Ishikawa (cell line): ENCODE data around the gene LIPG.

ENCODE experiments used
- CEBPB ChIP-seq: IDR thresholded peaks from 2 replicates; pipeline ENCODE4 v1.6.1; 2012
- CREB1 ChIP-seq: IDR thresholded peaks from 2 replicates; pipeline ENCODE4 v1.6.1; 2012; ENCODE audit warnings: low read depth
- EGR1 ChIP-seq: IDR thresholded peaks from 2 replicates; pipeline ENCODE4 v1.6.1; 2012
- EP300 ChIP-seq: IDR thresholded peaks from 2 replicates; pipeline ENCODE4 v1.6.1; 2012; ENCODE audit warnings: borderline replicate concordance
- FOXM1 ChIP-seq: IDR thresholded peaks from 2 replicates; pipeline ENCODE4 v1.6.1; 2012; ENCODE audit warnings: low read depth, borderline replicate concordance
- MAX ChIP-seq: IDR thresholded peaks from 2 replicates; pipeline ENCODE4 v1.6.1; 2012
- NFIC ChIP-seq: IDR thresholded peaks from 2 replicates; pipeline ENCODE4 v1.6.1; 2012
- RAD21 ChIP-seq: IDR thresholded peaks from 2 replicates; pipeline ENCODE4 v1.6.1; 2012; ENCODE audit warnings: low read depth
- REST ChIP-seq: IDR thresholded peaks from 2 replicates; pipeline ENCODE4 v1.6.1; 2012; ENCODE audit warnings: low read depth, mild to moderate bottlenecking
- TAF1 ChIP-seq: IDR thresholded peaks from 2 replicates; pipeline ENCODE4 v1.6.1; 2012; ENCODE audit warnings: low read depth, mild to moderate bottlenecking
- TCF12 ChIP-seq: IDR thresholded peaks from 2 replicates; pipeline ENCODE4 v1.6.1; 2012; ENCODE audit warnings: low read depth
- TEAD4 ChIP-seq: IDR thresholded peaks from 2 replicates; pipeline ENCODE4 v1.6.1; 2012
- USF1 ChIP-seq: IDR thresholded peaks from 2 replicates; pipeline ENCODE4 v1.6.1; 2012
- YY1 ChIP-seq: IDR thresholded peaks from 2 replicates; pipeline ENCODE4 v1.6.1; 2012; ENCODE audit warnings: low read depth
- ZBTB7A ChIP-seq: IDR thresholded peaks from 2 replicates; pipeline ENCODE4 v1.6.1; 2012; ENCODE audit warnings: low read depth

The LIPG gene

GRCh38 chr18:49572611-49573345, 10.9 kb downstream of the LIPG start:
- no peak for TF ChIP-seq CREB1
- TF ChIP-seq YY1: no peak
- no peak for TF ChIP-seq EGR1
- no peak for TF ChIP-seq TCF12
- no peak for TF ChIP-seq USF1

GRCh38 chr18:49573835-49574234, 12.0 kb downstream of the LIPG start:
- TF ChIP-seq FOXM1: no peak
- no peak for TF ChIP-seq NFIC
- TF ChIP-seq RAD21: no peak
- TF ChIP-seq MAX: no peak
- no peak for TF ChIP-seq REST
- TF ChIP-seq YY1: no peak
- no peak for TF ChIP-seq ZBTB7A
- no peak for TF ChIP-seq TEAD4
- no peak for TF ChIP-seq EP300
- no peak for TF ChIP-seq CREB1
- no peak for TF ChIP-seq TCF12
- TF ChIP-seq CEBPB: no peak
- TF ChIP-seq USF1: no peak
- no peak for TF ChIP-seq TAF1
- TF ChIP-seq EGR1: no peak

GRCh38 chr18:49580279-49580678, 18.4 kb downstream of the LIPG start:
- TF ChIP-seq REST: no peak
- no peak for TF ChIP-seq RAD21

GRCh38 chr18:49581371-49581770, 19.5 kb downstream of the LIPG start:
- no peak for TF ChIP-seq TAF1
- no peak for TF ChIP-seq EGR1
- no peak for TF ChIP-seq EP300
- TF ChIP-seq REST: no peak
- no peak for TF ChIP-seq MAX
- TF ChIP-seq CEBPB: no peak
- TF ChIP-seq CREB1: no peak
- TF ChIP-seq TCF12: no peak
- TF ChIP-seq ZBTB7A: no peak
- TF ChIP-seq FOXM1: no peak
- TF ChIP-seq USF1: no peak
- TF ChIP-seq YY1: no peak
- no peak for TF ChIP-seq RAD21

- TF ChIP-seq CEBPB (no peak), EP300 (no peak), TCF12 (no peak), NFIC (no peak), YY1 (no peak), CREB1 (no peak), TEAD4 (no peak), USF1 (no peak), RAD21 (no peak), TAF1 (no peak), EGR1 (no peak), FOXM1 (no peak)
These were observed 20.7 kb downstream of the LIPG start for GRCh38 chr18:49582579-49582978.
